ENCODE results near the gene DOCK6. TPM values are rescaled to one million over a fixed set of nuclear protein-coding genes. Genes with fewer than 3 reads are reported as not detected.

The DOCK6 gene
- total and polyA plus RNA-seq, 2 of the 13 experiments (the other 11 are each of a cell fraction or from before 2014, with no cell fraction given): 5.4 to 38.1 TPM

DNA sequence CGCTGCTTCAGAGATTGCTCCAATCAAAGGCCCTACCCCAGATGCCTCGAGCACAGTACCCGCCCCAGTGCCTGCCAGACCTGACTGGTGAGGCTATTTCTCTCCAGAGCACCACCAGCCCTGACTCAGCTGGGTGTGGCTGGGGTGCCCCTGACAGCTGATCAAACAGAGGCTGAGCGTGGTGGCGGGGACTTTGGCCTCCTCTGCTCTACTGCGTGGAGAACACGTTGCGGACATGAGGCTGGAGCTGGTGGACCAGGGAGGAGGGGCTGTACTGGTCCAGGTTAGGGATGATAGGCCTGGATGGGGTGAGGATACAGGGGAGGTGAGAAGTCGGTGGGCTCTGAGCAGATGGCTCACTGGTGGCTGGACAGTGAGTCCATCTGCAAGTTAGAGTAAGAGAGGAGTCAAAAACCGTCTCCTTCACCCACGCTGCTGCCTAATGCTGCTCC is 3.5 kb upstream of the DOCK6 start (continued):
- TF ChIP-seq NRL (CRISPR knock-in tag; IDR thresholded peaks at IDR 0.05; ENCODE audit: borderline replicate concordance): peak; percentile 88
- TF ChIP-seq HIVEP1 (CRISPR knock-in tag; IDR thresholded peaks at IDR 0.05): peak; percentile 100
- peak; percentile 43; the same call in 1 of the 2 replicates for TF ChIP-seq KMT2A (CRISPR knock-in tag; IDR thresholded peaks at IDR 0.05)
- peak; percentile 84; the same call in 1 of the 2 replicates for TF ChIP-seq HMG20B (CRISPR knock-in tag; conservative IDR thresholded peaks at IDR 0.05)
- TF ChIP-seq ZSCAN30 (CRISPR knock-in tag; IDR thresholded peaks at IDR 0.05): no peak
- TF ChIP-seq, protein P1, sequence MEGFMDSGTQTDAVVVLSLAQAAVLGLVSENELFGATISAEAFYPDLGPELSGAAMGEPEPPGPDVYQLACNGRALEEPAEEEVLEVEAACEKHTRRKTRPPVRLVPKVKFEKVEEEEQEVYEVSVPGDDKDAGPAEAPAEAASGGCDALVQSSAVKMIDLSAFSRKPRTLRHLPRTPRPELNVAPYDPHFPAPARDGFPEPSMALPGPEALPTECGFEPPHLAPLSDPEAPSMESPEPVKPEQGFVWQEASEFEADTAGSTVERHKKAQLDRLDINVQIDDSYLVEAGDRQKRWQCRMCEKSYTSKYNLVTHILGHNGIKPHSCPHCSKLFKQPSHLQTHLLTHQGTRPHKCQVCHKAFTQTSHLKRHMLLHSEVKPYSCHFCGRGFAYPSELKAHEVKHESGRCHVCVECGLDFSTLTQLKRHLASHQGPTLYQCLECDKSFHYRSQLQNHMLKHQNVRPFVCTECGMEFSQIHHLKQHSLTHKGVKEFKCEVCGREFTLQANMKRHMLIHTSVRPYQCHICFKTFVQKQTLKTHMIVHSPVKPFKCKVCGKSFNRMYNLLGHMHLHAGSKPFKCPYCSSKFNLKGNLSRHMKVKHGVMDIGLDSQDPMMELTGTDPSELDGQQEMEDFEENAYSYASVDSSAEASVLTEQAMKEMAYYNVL (CRISPR knock-in tag; IDR thresholded peaks at IDR 0.05; ENCODE audit: borderline replicate concordance): peak; percentile 92
- TF ChIP-seq, protein P2, sequence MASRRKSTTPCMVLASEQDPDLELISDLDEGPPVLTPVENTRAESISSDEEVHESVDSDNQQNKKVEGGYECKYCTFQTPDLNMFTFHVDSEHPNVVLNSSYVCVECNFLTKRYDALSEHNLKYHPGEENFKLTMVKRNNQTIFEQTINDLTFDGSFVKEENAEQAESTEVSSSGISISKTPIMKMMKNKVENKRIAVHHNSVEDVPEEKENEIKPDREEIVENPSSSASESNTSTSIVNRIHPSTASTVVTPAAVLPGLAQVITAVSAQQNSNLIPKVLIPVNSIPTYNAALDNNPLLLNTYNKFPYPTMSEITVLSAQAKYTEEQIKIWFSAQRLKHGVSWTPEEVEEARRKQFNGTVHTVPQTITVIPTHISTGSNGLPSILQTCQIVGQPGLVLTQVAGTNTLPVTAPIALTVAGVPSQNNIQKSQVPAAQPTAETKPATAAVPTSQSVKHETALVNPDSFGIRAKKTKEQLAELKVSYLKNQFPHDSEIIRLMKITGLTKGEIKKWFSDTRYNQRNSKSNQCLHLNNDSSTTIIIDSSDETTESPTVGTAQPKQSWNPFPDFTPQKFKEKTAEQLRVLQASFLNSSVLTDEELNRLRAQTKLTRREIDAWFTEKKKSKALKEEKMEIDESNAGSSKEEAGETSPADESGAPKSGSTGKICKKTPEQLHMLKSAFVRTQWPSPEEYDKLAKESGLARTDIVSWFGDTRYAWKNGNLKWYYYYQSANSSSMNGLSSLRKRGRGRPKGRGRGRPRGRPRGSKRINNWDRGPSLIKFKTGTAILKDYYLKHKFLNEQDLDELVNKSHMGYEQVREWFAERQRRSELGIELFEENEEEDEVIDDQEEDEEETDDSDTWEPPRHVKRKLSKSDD (CRISPR knock-in tag; IDR thresholded peaks at IDR 0.05; ENCODE audit: low read depth): peak; percentile 77; the same call in 1 of the 2 replicates
- TF ChIP-seq TOPORS (CRISPR knock-in tag; IDR thresholded peaks at IDR 0.05): peak; percentile 92
- TF ChIP-seq ZNF577 (CRISPR knock-in tag; IDR thresholded peaks at IDR 0.05; ENCODE audit: borderline replicate concordance, low read depth): no peak
- TF ChIP-seq, protein P3, sequence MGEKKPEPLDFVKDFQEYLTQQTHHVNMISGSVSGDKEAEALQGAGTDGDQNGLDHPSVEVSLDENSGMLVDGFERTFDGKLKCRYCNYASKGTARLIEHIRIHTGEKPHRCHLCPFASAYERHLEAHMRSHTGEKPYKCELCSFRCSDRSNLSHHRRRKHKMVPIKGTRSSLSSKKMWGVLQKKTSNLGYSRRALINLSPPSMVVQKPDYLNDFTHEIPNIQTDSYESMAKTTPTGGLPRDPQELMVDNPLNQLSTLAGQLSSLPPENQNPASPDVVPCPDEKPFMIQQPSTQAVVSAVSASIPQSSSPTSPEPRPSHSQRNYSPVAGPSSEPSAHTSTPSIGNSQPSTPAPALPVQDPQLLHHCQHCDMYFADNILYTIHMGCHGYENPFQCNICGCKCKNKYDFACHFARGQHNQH (CRISPR knock-in tag; IDR thresholded peaks at IDR 0.05): peak; percentile 97
- TF ChIP-seq ZEB1 (IDR thresholded peaks at IDR 0.05; ENCODE audit: insufficient replicate concordance, low read depth): no peak
- TF ChIP-seq, protein P4, sequence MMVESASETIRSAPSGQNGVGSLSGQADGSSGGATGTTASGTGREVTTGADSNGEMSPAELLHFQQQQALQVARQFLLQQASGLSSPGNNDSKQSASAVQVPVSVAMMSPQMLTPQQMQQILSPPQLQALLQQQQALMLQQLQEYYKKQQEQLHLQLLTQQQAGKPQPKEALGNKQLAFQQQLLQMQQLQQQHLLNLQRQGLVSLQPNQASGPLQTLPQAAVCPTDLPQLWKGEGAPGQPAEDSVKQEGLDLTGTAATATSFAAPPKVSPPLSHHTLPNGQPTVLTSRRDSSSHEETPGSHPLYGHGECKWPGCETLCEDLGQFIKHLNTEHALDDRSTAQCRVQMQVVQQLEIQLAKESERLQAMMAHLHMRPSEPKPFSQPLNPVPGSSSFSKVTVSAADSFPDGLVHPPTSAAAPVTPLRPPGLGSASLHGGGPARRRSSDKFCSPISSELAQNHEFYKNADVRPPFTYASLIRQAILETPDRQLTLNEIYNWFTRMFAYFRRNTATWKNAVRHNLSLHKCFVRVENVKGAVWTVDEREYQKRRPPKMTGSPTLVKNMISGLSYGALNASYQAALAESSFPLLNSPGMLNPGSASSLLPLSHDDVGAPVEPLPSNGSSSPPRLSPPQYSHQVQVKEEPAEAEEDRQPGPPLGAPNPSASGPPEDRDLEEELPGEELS (CRISPR knock-in tag; IDR thresholded peaks at IDR 0.05): peak; percentile 93
- TF ChIP-seq, protein P5, sequence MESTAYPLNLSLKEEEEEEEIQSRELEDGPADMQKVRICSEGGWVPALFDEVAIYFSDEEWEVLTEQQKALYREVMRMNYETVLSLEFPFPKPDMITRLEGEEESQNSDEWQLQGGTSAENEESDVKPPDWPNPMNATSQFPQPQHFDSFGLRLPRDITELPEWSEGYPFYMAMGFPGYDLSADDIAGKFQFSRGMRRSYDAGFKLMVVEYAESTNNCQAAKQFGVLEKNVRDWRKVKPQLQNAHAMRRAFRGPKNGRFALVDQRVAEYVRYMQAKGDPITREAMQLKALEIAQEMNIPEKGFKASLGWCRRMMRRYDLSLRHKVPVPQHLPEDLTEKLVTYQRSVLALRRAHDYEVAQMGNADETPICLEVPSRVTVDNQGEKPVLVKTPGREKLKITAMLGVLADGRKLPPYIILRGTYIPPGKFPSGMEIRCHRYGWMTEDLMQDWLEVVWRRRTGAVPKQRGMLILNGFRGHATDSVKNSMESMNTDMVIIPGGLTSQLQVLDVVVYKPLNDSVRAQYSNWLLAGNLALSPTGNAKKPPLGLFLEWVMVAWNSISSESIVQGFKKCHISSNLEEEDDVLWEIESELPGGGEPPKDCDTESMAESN (CRISPR knock-in tag; conservative IDR thresholded peaks at IDR 0.05): peak; percentile 88
- TF ChIP-seq ZNF883 (CRISPR knock-in tag; IDR thresholded peaks at IDR 0.05; ENCODE audit: not compliant biosample characterization): peak; percentile 95
- TF ChIP-seq, protein P6, sequence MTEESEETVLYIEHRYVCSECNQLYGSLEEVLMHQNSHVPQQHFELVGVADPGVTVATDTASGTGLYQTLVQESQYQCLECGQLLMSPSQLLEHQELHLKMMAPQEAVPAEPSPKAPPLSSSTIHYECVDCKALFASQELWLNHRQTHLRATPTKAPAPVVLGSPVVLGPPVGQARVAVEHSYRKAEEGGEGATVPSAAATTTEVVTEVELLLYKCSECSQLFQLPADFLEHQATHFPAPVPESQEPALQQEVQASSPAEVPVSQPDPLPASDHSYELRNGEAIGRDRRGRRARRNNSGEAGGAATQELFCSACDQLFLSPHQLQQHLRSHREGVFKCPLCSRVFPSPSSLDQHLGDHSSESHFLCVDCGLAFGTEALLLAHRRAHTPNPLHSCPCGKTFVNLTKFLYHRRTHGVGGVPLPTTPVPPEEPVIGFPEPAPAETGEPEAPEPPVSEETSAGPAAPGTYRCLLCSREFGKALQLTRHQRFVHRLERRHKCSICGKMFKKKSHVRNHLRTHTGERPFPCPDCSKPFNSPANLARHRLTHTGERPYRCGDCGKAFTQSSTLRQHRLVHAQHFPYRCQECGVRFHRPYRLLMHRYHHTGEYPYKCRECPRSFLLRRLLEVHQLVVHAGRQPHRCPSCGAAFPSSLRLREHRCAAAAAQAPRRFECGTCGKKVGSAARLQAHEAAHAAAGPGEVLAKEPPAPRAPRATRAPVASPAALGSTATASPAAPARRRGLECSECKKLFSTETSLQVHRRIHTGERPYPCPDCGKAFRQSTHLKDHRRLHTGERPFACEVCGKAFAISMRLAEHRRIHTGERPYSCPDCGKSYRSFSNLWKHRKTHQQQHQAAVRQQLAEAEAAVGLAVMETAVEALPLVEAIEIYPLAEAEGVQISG (CRISPR knock-in tag; IDR thresholded peaks at IDR 0.05): peak; percentile 91

Measured in HepG2 (cell line).